NOMO-1 (cell line): Measurements from ENCODE around the gene HIVEP1.
"Not testable (repeated sequence)": the region's sequence is repeated elsewhere in the genome, so short reads cannot be mapped to it uniquely, and the experiment has no call there.

Experiments
- DNase-seq, 2 experiments: peaks; one replicate each; lab custom pipeline; 2025; ENCODE audit not compliant: unreplicated experiment in 2 of 2; lab: John Stamatoyannopoulos, UW

Gene HIVEP1

DNA sequence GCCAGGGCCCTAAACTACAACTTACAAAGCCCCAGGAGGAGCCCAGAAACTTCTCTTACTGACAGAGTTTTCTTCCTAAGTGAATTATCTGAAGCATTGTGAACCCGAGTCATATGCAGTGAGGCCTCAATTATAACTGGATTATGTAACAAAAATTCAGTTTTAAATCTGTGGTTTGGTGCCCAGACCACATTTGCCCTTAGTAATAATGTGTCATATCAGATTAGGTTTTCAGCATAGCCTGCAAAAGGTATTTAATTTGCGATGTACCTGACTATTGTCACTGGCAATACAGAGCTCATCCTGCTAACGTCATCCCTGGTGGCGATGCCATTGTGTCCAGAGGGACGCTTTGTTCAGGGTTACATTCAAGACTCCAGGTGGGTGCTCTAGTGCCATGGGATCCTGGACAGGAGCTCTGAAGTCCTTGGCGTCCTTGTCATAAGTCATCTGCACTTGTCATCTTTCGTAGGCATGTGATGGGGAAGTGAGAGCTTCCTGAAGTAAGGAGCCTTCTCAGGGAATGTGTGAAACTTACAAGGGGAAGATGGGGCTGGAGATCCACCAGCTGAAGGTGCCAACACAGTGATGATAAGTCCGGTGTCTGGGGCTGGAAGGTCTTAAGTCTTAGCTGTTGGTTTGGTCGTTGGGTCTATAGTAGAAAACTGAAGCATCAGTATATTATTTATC is 65.1 kb downstream of the HIVEP1 start:
- peak in 1 of 2 experiments; percentile 11 for DNase-seq

DNA sequence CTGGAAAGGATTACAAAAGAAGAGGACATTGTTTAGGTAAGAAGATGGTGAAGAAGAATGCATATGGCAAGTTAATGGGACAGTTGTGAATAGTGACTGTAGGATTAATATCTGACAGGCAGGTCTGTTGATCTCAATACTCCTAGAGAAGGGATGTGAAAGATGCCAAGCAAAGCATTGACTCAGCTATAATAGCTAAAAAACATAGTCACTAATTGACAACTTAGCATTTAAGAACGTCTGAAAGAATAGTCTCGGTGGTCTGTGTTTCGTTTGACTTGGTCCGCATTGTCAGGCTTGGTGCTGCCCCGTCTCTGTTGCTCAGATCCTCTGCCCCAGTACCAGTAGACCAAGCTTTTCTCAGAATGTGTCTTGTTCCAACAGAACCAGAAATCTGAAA is 65.9 kb downstream of the HIVEP1 start:
- no peak for DNase-seq

GRCh38 chr6:12081771-12082170 is 69.7 kb downstream of the HIVEP1 start:
- DNase-seq: peak; percentile 16 to 29

- no peak for DNase-seq
Measured at GRCh38 chr6:12082368-12082767, 70.3 kb downstream of the HIVEP1 start.

DNA sequence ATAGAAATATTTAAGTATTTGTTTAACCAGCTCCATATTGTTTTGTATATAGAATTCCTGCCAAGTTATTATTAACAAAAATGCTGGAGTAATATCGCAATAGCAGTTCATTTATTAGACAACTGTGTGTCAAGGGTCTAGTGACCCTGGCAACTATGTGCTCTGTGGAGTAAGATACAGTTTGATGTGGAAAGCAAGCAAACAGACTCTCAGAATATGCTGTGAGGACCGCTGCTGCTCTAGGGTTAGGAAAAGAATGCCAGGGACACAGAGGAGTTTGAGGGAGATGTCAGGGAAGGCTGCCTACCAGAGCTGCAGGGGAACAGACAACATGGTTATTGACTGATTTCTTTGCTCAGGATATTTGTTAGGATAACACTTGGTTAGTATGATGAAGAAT is 71.2 kb downstream of the HIVEP1 start:
- no peak for DNase-seq

GRCh38 chr6:12083763-12084162 is 71.7 kb downstream of the HIVEP1 start:
- no peak for DNase-seq

- DNase-seq: no peak
Measured at GRCh38 chr6:12084681-12085080, 72.6 kb downstream of the HIVEP1 start.

GRCh38 chr6:12088531-12088930 is 76.4 kb downstream of the HIVEP1 start:
- no peak for DNase-seq

DNA sequence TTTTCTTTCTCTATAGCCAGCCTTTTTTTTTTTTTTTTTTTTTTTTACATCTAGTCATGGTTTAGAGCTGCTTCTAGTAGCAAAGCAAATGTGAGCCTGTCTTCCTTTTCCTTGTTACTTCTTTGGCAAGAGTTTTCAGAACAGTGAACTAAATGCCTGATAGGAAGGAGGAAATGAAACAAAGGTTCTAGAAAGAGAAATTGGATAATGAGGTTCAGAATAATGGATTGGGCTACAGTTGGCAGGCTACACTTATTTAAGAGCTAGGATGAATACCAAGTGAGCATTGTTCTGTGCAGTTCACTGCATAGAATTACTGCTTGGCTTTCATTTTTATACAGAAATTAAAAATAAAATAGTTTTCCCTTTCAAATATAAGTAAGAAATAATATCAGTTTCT is 78.6 kb downstream of the HIVEP1 start:
- DNase-seq: peak in 1 of 2 experiments; percentile 20

DNA sequence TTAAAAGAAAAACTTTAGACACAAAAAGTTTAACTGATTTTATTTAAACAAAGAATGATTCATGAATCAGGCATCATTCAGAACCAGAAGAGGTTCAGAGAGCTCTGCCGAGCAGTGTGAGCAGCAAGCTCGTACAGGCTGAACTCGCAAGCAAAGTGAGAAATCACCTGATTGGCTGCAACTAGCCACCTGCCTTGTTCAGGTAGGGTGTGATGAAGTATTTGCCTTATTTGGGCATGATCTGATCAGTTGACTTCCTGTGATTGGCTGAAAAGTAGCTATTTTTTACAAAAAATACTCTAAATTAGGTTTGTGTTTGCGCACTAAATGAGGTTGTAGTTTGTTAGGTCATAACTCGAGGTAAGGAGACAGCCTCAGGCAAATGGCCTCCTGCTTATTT is 80.7 kb downstream of the HIVEP1 start:
- DNase-seq: no peak

GRCh38 chr6:12094689-12095088 is 82.6 kb downstream of the HIVEP1 start:
- no peak for DNase-seq

GRCh38 chr6:12096342-12096741 is 84.2 kb downstream of the HIVEP1 start:
- DNase-seq: no peak

- DNase-seq: no peak
Measured at GRCh38 chr6:12097791-12098190, 85.7 kb downstream of the HIVEP1 start.

DNA sequence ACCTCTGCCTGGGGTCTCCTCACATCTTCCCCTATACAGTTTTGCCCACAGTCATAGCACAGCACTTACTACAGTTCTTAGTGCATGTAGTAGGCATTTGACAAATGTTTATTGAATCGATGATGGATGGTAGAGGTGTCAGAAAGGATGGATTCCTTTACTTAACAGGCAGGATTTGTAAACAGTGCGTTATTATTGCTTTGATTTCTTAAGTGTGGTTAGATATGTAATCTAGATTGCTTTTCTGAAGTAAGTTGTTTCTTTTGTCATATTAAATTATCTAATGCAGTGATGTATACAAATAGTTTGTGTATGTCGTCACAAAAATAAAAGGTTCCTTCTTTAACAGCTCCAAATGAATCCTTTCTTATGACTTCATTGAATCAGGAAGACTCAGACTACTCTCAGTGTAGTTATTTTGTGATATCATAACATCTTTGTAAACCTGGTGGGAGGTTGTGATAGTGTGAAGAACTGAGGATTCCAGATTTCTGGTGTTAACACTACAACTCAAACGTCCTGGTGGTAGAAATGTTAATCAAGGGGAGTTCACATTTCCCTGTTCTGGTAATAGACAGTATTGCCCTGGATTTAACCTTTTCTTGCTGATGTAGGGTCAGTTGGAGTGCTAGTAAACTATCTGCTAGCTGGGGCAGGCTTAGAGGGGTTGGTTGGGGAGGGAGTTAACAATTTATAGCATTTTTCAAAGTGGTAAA is 87.7 kb downstream of the HIVEP1 start:
- DNase-seq: no peak

DNA sequence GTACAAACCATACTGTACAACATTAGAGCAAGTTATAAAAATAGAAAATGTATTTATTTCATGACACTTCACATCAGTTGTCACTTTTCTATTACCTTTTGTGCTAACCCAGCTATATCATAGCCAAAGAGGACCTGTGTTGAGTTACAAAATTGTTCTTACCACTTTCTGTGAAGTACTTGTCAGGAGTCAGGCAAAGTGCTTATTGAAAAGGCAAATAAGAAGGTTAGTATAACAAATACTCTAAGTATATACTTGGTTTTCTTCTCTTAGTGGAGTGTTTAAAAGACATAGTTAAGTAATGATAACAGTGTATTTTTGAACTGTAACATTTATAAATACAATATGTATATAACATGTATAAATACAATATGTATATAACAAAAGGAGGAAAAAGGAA is 88.9 kb downstream of the HIVEP1 start:
- DNase-seq: no peak

DNA sequence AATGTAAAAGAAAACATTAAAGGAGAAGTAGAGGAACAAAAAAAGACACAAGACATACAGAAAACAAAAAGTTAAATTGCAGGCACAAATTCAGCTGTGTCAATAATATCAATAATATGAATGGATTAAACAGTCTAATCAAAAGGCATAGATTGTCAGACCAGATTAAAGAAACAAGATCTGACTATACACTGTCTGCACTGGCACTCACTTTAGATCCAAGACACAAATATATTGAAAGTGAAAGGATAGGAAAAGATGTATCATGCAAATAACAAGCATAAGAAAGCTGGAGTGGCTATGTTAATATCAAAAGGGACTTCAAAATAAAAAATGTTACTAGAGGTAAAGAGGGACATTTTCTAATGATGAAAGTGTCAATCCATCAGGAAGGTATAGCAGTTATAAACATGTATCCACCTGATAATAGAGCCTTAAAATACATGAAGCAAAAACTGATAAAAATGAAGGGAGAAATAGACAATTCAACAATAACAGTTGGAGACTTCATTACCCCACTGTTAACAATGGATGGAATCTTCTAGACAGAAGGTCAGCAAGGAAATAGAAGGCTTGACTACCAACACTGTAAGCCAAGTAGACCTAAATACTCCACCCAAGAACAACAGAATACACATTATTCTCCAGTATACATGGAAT is 89.7 kb downstream of the HIVEP1 start:
- no peak for DNase-seq

GRCh38 chr6:12102350-12102749 is 90.2 kb downstream of the HIVEP1 start:
- DNase-seq: no peak

- DNase-seq: no peak
Measured at GRCh38 chr6:12103158-12103557, 91.0 kb downstream of the HIVEP1 start.

- DNase-seq: no peak
Measured at GRCh38 chr6:12105271-12105670, 93.2 kb downstream of the HIVEP1 start.

GRCh38 chr6:12108376-12108775 is 96.3 kb downstream of the HIVEP1 start:
- not testable (repeated sequence) for DNase-seq

- no peak for DNase-seq
Measured at GRCh38 chr6:12110523-12111362, 98.6 kb downstream of the HIVEP1 start.
